MG63 (cell line): ENCODE measurements around the gene FAM98C. TPM values are rescaled to one million over a fixed set of nuclear protein-coding genes. Genes with fewer than 3 reads are reported as not detected.

ENCODE experiments used
- DNase-seq: peaks from one replicate; pipeline ENCODE4 v3.0.0-alpha.2; 2020
- H3K27me3 ChIP-seq: fragments of 250-450 bp; sonication (Bioruptor Pico); 2 replicates; pipeline ENCODE4 v1.5.1; 2020; ENCODE audit warnings: mild to moderate bottlenecking, moderate library complexity
- H3K36me3 ChIP-seq: fragments of 250-450 bp; sonication (Bioruptor Pico); 2 replicates; pipeline ENCODE4 v1.5.1; 2020; ENCODE audit warnings: mild to moderate bottlenecking, moderate library complexity
- H3K4me3 ChIP-seq: fragments of 250-450 bp; sonication (Bioruptor Pico); 2 replicates; pipeline ENCODE4 v1.5.1; 2020; ENCODE audit warnings: mild to moderate bottlenecking, moderate library complexity
- H3K9me3 ChIP-seq: fragments of 250-450 bp; sonication (Bioruptor Pico); 2 replicates; pipeline ENCODE4 v1.5.1; 2020; ENCODE audit warnings: mild to moderate bottlenecking, moderate library complexity
- total RNA-seq: library from RNA; depleted of rRNA; stranded (reverse); fragments of >200 nt; shearing (Covaris generic); gene quantifications from 2 replicates; pipeline ENCODE4 v1.2.3, GENCODE V29; 2014; ENCODE audit warnings: low replicate concordance

FAM98C gene
- total RNA-seq, 1 experiment from 2014 or later, result 15.3 TPM

DNA sequence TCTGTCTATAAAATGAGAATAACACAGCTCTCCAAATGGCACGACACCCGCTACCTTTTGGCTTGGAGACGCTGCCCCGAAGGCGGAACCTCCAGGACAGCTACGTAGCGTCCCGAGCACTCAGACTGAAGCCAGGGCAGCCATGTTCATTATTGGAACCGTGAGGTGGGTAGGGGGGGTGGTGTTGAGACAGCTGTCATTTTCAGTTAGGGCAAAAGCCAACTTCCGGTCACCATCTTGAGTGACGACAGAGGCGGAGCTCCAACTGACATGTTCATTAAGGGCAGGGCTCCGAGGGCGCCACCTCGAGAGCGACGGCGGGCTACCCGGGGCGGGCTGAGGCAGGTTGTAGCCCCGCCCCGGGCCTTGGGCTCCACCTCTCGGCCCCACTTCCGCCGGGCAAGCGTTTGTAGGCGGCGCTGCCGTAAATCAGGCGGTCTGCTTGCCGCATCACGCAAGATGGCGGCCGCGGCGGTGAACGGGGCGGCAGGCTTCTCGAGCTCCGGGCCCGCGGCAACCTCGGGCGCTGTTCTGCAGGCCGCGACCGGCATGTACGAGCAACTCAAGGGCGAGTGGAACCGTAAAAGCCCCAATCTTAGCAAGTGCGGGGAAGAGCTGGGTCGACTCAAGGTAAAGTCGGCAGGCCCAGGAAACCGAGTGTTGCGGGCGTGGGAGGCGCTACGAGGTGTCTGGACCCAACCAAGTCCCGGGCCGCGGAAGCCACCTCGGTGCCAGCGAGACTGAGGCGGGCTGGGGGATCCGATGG lies 28.4 kb upstream of the FAM98C start, which contains the start of gene PSMD8:
Gene PSMD8, plus strand, starts transcription at position 240 of the 766 bp plus-strand sequence. Its CDS starts 31 bp downstream, at position 271.
- Histone ChIP-seq H3K9me3 (no peaks in the 10 kb centered on the region), H3K36me3 (peaks cover 44% of the 10 kb centered on the region), H3K4me3 (peak within 1 kb of the TSS; percentile 97), H3K27me3 (no peaks in the 10 kb centered on the region)
- DNase-seq, result peak; percentile 99

DNA sequence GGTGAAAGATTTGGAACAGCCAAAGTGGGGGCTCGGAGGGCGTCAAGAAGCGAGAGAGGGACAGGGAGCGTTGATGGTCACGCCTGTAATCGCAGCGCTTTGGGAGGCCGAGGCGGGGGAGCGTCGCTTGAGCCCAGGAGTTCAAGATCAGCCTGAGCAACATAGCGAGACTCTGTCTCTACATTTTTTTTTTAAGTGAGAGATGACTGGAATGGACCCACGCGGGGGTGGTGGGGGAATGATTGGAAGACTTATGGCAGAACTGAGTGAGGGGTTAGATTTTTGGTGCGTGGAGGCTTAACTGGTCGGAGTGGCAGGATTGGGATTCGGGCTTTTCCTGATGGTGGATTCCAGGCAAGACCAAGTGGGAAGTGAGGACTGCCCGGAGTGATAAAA lies 27.8 kb upstream of the FAM98C start:
- Histone ChIP-seq H3K27me3 (no peaks in the 10 kb centered on the region), H3K4me3 (peak overlapping the region; percentile 97), H3K36me3 (peaks cover 49% of the 10 kb centered on the region), H3K9me3 (no peaks in the 10 kb centered on the region)
- DNase-seq, result no peak

DNA sequence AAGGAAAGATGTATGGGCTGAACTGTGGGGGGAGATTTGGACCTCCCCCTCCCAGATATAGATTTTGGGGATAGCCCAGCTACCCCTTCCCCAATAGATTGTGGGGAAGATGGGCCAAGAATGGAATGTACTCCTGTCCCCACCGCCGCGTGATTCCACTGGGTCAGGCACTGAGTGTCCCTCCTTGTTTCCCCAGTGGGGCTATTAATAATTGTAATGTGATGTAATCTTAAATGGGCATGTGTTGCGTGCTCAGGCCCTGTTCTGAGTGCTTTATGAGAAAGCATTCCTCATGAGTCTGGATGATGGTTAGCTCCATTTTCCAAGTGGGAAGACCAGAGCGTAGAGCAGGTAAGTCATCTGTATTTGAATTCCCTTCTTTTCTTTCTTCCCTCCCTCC lies 27.1 kb upstream of the FAM98C start:
- Histone ChIP-seq H3K9me3 (no peaks in the 10 kb centered on the region), H3K36me3 (peaks cover 56% of the 10 kb centered on the region), H3K27me3 (no peaks in the 10 kb centered on the region), H3K4me3 (peak overlapping the region; percentile 97)
- no peak for DNase-seq

DNA sequence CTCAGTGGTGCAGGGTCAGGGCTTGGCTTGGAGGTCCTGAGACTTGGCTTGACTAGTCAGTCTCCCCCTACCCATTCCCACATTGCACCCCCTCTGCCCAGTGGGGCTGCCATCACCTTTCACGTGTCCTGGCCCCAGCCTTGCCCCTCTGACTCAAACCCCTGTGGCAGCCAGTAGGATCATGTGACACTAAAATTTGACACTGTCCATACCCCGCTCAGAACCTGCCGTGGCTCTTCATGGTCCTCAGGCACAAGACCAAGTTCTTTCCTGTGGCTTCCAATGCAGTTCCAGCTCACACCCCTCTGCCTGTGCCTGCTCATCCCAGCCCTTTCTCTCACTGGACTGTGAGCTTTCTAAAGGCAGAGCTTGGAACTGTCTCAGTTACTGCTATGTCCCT lies 26.3 kb upstream of the FAM98C start:
- no peaks in the 10 kb centered on the region for H3K27me3 ChIP-seq
- DNase-seq, result no peak
- no peaks in the 10 kb centered on the region for H3K9me3 ChIP-seq
- H3K36me3 ChIP-seq, result peaks cover 64% of the 10 kb centered on the region
- peak overlapping the region; percentile 97; the same call in 1 of the 2 replicates for H3K4me3 ChIP-seq

DNA sequence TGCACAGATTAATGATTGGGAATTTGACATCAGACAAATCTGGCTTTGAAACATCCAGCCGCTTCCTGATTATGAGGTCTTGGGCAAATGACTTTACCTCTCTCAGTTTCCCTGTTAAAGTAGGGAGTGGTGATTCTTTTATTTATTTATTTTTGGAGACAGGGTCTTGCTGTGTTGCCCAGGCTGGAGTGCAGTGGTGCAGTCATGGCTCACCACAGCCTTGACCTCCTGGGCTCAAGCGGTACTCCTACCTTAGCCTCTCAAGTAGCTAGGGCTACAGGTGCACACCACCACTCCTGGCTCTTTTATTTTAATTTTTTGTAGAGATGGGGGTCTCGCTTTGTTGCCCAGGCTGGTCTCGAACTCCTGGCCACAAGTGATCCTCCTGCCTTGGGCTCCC lies 25.8 kb upstream of the FAM98C start:
- no peak for DNase-seq
- H3K27me3 ChIP-seq, result no peaks in the 10 kb centered on the region
- H3K4me3 ChIP-seq, result no peak overlapping the region
- H3K36me3 ChIP-seq, result peaks cover 69% of the 10 kb centered on the region
- no peaks in the 10 kb centered on the region for H3K9me3 ChIP-seq

DNA sequence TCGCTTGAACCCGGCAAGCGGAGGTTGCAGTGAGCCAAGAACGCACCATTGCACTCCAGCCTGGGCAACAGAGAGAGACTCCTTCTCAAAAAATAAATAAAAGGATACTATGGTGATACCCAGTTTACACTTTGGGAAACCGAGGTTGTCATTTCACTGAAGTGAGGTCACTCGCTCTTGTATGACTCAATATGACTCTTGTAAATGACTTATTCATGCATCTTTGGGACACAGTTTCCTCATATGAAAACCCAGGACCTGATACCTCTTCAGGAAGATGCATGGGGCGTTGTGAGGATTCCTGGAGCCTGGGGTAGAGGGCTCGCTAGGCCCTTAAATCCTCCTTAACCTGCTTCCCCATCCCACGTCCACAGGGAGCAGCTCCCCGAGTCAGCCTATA lies 24.0 kb upstream of the FAM98C start:
- Histone ChIP-seq H3K36me3 (peaks cover 85% of the 10 kb centered on the region), H3K4me3 (no peak overlapping the region), H3K27me3 (no peaks in the 10 kb centered on the region), H3K9me3 (no peaks in the 10 kb centered on the region)
- no peak for DNase-seq

DNA sequence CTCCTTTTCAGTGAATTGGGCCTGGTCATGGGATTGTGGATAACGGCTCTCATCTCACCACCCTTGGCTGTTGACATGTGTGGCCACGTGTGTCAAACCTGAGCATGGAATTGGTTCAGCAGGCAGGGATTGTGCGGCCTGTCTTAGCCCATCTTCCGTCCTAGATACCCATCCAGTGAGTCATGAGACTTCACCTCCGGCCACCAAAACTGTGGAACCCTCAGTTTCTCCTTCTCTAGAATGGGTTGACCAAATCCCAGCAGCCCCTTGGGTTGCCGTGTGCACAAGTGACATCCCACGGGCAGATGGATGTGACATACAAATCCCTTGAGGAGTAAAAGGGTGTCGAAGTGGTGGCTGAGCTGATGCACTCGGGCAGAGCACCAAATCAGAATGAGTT lies 21.8 kb upstream of the FAM98C start:
- Histone ChIP-seq H3K4me3 (no peak overlapping the region), H3K27me3 (no peaks in the 10 kb centered on the region), H3K9me3 (no peaks in the 10 kb centered on the region), H3K36me3 (peaks cover 86% of the 10 kb centered on the region)
- DNase-seq, result no peak

DNA sequence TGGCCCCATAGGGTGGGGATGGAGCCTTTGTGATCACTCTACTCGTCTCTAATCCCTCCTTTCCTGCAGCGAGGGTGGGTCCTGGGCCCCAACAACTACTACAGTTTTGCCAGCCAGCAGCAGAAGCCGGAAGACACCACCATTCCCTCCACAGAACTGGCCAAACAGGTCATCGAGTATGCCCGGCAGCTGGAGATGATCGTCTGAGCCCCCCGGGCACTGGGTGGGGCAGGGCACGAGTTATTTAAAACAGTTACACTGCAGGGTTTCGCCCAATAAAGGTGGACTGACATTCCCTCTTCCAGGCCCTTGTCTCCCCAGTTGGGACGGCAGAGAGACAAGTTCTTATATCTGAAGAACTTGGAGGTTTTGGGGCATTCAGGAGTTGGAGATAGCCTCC lies 19.7 kb upstream of the FAM98C start:
- Histone ChIP-seq H3K9me3 (no peaks in the 10 kb centered on the region), H3K36me3 (peaks cover 65% of the 10 kb centered on the region), H3K4me3 (no peak overlapping the region), H3K27me3 (no peaks in the 10 kb centered on the region)
- DNase-seq, result no peak

DNA sequence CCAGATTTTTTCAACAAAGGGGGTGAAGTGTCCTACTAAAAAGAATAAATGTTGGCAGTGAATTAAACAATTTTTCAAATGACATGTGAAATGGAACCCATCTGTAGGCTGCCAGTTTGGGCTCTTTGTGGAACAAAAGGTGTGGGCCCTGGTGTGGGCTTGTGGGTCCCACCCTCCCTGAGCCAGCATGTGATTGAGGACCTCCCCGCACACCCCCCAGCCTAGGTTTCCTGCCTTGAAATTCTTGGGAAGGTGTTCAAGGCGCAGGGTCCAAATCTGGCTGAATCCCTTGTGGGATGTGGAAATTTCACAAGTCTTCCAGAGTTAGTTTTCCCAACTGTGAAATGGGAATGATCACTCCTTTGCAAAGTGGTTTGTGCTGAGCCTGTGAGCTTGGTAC lies 19.1 kb upstream of the FAM98C start:
- no peaks in the 10 kb centered on the region for H3K9me3 ChIP-seq
- H3K27me3 ChIP-seq, result no peaks in the 10 kb centered on the region
- no peak overlapping the region for H3K4me3 ChIP-seq
- H3K36me3 ChIP-seq, result peaks cover 62% of the 10 kb centered on the region
- no peak for DNase-seq

DNA sequence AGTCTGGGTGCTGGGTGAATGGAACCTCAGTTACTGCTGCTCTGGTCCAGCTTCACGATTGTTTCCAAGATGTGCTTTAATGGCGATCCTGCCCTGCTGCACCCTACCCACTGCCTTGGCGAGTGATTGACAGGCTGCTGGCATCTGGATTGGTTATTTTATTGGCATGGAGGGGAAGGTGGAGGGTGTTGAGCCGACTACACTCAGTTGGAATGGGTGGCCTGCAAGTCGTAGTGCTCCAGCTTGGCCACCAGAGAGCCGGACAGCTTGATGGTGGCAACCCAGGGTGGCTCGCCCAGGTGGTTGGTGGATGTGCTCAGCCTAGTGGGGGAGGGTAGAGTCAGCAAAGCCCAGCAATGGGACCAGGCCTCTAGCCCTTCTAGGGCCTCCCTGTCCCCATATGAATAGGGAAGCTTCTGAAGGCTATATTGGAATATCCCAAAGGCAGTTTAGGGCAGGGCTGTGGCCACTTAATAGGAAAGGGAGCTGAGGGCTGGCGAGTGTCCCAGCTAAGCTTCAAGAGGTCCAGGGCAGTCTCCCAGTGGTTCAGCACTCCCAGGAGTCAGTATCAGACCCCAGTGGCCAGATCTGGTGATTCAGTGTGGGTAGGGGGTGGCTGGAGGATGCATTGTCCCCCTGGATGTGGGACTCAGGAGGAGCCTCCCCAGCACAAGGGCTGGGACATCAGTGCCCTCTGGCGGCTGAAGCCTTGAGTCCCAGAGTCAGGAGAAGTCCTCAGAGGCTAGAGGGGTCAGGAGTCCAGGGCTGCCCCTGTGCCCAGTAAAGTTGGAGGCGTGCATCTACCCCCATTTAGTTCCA lies 18.5 kb upstream of the FAM98C start:
- Histone ChIP-seq H3K4me3 (no peak overlapping the region), H3K9me3 (no peaks in the 10 kb centered on the region), H3K27me3 (no peaks in the 10 kb centered on the region), H3K36me3 (peaks cover 55% of the 10 kb centered on the region)
- DNase-seq, result no peak

DNA sequence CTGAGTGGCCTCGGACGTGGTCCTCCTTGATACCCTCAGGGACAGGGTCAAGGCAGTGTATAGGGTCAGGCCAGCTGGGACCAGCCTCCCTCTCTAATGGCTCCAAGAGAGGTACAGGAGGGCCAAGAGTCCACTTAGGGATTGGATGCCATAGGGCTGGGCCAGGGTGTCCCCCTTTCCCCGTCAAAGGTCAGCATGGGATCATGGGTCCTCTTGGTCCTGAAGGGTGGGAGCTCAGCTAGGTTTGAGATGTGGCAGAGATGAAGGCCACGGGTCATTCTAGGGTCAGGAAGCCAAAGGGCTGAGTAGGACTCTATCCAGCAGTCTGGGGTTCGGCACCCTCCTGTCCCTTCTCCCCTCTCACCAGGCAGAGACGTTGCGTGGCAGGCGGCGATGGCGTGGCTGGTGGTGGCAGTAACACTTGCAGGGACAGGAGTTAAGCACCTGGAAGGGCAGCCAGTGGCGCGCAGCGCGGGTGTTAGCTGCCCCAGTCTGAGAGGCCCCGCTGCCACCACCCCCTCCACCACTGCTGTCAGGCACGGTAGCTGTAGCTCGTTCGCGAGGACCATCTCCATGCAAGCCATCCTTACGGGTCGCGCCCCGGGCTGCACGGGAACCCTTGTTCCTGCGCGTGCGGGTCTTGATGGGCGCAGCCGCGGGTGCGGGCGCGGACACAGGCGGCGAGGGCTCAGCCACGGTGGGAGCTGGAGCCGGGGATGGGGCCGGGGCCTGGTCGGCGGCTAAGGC lies 17.7 kb upstream of the FAM98C start:
- H3K27me3 ChIP-seq, result no peaks in the 10 kb centered on the region
- H3K9me3 ChIP-seq, result no peaks in the 10 kb centered on the region
- DNase-seq, result no peak
- no peak overlapping the region for H3K4me3 ChIP-seq
- peaks cover 47% of the 10 kb centered on the region for H3K36me3 ChIP-seq

DNA sequence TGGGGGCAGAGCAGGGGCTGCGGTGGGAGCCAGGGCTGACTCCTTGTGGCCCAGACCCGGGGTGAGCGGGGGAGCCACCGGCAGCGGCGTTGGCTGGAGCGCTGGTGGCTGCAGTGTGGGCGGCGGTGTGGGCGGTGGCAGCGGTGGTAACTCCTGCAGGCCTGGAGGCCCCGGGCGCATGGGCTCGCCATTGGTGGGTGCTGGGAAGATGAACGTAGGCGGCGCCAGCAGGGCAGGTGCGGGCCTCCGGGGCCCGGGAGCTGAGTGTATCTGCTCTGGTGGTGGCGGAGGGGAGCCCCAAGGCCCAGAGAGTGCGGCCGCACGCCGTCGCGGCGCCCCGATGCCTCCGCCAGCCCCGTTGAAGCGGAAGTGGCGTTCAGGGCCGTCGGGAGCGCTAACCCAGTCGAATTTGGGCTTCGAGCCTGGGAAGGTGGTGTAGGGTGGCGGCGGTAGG lies 17.1 kb upstream of the FAM98C start:
- DNase-seq, result no peak
- Histone ChIP-seq H3K9me3 (no peaks in the 10 kb centered on the region), H3K36me3 (peaks cover 41% of the 10 kb centered on the region), H3K27me3 (no peaks in the 10 kb centered on the region), H3K4me3 (no peak overlapping the region)

DNA sequence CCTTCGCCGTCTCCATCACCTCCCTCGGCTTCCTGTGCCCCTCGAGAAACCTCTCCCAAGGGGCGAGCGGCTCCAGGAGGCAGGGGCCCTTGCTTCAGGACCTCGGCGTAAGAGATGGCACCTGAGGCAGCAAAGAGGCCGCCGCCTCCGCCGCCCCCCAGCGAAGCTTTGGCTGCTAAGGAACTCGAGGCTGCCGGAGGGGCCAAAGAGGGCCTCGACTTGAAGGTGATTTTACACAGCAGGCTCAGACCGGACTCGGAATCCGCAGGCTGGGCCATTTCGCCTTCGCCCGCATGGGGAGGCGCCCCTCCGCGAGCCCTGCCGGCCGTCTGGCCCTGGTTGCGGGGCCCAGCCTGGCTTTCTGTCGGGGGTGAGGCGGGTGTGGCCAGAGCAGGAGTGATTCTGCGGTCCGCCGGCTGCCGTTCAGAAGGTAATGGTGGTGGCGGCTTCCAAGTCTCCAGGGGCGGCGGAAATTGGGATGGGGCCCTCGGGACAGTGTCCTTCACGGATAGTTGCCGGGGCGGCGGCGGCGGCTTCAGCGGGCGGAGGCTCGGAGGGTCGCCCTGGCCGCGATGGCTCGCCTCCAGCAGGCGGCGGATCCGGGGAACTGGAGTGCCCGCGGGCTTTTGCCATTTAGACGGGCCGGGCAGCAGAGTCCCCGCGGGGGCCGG lies 16.5 kb upstream of the FAM98C start:
- H3K36me3 ChIP-seq, result peaks cover 35% of the 10 kb centered on the region
- no peaks in the 10 kb centered on the region for H3K9me3 ChIP-seq
- H3K4me3 ChIP-seq, result no peak overlapping the region
- no peak for DNase-seq
- no peaks in the 10 kb centered on the region for H3K27me3 ChIP-seq

DNA sequence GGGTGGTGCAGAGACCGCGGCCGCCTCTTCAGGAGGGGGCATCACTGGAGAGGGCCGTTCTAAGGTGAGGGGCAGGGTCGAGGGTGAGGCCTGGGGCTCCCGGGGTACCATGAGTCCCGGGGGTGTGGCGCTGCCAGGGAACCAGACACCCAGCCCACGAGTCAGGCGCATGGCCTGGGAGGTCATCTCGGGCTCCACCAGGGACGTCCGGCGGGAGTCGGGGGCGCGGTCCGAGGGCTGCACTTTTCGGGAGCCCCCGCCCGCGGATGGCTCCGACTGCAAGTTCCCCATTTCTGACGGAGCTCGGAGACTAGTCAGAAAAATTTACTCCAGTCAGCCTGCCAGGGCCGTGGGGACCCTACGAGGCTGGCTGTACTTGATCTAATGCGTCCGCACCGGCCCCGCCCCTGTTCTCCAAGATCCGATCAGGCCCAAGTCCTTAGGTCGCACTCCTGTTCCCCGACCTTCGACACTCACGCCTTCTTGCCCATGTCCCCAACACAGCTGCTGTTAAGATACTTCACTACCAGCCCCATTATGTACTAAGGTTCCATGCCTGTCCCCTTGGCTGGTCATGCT lies 15.8 kb upstream of the FAM98C start:
- H3K27me3 ChIP-seq, result no peaks in the 10 kb centered on the region
- no peaks in the 10 kb centered on the region for H3K9me3 ChIP-seq
- peak overlapping the region; percentile 63 for H3K4me3 ChIP-seq
- H3K36me3 ChIP-seq, result peaks cover 29% of the 10 kb centered on the region
- no peak for DNase-seq

DNA sequence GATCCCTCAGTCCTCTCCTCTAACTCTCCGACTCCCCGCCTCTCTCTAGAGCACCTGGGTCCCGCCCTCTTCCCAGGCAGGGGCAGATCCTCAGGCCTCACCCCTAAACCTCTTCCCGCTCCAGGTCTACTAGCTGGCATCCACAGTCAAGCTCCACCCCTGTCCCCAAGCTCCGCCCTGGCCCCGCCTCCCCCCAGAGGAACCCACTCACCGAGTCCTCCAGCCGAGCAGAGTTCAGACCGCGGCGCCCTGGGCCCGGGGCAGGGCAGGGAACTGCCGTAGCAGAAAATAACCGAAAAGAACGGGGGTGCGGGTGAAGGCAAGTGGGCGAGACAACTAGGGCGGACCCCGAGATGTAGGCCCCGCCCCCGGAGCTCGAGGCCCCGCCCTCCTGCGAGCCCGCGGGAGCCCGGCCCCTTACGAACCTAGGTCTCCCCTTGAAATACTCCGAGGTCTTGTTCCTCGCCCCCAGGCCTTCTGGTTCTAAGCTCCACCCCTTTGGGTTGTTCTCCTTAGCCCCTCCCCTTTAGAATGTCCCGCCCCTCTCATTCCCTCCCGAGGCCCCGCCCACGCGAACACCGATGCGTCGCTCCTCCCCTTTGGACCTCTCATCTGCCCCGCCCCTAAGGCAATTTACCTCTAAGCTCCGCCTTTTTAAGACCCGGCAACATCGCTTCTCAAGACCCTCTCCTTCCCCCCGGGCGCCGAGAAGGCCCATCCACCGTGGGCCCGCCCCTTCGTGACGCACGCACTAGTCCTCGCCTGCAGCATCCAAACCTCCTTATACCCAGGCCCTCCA lies 15.1 kb upstream of the FAM98C start, which contains the start of gene GGN:
Gene GGN, minus strand, starts transcription at position 485 of the 799 bp plus-strand sequence. CDS start 773 bp downstream, outside the sequence.
- Histone ChIP-seq H3K9me3 (no peaks in the 10 kb centered on the region), H3K4me3 (peak within 1 kb of the TSS; percentile 63), H3K27me3 (no peaks in the 10 kb centered on the region), H3K36me3 (peaks cover 24% of the 10 kb centered on the region)
- DNase-seq, result peak; percentile 88
